DND-41 (cell line): ENCODE data around the gene CORO6.

ENCODE experiments used
- EZH2 ChIP-seq: IDR thresholded peaks from 3 replicates; pipeline ENCODE4 v1.6.1; 2012; ENCODE audit warnings: borderline replicate concordance, low read depth, mild to moderate bottlenecking, moderate library complexity, low read length, inconsistent platforms; ENCODE audit not compliant: severe bottlenecking
- TF ChIP-seq, protein P1 (sequence below): IDR thresholded peaks from 2 replicates; pipeline ENCODE4 v1.5.1; 2012; ENCODE audit warnings: borderline replicate concordance, low read length, moderate library complexity, mild to moderate bottlenecking; ENCODE audit not compliant: poor library complexity, severe bottlenecking; ENCODE audit errors: extremely low read depth

DNA sequence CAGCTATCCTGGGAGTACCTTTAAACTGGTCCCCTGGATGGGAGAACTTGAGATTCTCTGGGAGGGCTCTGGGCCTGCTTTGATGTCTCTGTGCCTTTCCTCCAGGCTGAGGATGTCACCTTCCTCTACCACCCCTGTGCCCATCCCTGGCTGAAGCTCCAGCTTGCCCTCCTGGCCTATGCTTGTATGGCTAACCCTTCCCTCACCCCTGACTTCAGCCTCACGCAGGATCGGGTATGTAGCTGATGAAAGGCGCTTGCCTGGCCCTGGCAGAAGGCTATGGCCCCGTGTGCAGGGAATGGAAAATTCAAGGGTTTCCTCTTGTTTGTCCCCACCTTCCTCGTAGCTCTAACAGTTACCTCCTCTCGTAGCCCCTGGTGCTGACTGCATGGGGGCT lies 51.2 kb downstream of the CORO6 start:
- TF ChIP-seq, protein P1, sequence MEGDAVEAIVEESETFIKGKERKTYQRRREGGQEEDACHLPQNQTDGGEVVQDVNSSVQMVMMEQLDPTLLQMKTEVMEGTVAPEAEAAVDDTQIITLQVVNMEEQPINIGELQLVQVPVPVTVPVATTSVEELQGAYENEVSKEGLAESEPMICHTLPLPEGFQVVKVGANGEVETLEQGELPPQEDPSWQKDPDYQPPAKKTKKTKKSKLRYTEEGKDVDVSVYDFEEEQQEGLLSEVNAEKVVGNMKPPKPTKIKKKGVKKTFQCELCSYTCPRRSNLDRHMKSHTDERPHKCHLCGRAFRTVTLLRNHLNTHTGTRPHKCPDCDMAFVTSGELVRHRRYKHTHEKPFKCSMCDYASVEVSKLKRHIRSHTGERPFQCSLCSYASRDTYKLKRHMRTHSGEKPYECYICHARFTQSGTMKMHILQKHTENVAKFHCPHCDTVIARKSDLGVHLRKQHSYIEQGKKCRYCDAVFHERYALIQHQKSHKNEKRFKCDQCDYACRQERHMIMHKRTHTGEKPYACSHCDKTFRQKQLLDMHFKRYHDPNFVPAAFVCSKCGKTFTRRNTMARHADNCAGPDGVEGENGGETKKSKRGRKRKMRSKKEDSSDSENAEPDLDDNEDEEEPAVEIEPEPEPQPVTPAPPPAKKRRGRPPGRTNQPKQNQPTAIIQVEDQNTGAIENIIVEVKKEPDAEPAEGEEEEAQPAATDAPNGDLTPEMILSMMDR: no peak
- TF ChIP-seq EZH2: no peak
